Upper lobe of right lung (tissue), 1 donor: ENCODE results near the gene SIPA1L3. TPM values are rescaled to one million over a fixed set of nuclear protein-coding genes. Genes with fewer than 3 reads are reported as not detected.

ENCODE experiments used
- ATAC-seq: fragments of 200-7000 bp; cut with Tn5 transposase; one replicate; pipeline ENCODE4 v1.9.1; 2020; ENCODE audit warnings: mild to moderate bottlenecking, moderate library complexity
- DNase-seq: peaks from one replicate; pipeline ENCODE4 v3.0.0-alpha.2; 2020
- H3K27ac ChIP-seq: fragments of 200-600 bp; one replicate; pipeline ENCODE4 v1.8.0; 2022
- H3K27me3 ChIP-seq: fragments of 200-600 bp; one replicate; pipeline ENCODE4 v1.8.0; 2022; ENCODE audit warnings: mild to moderate bottlenecking
- H3K36me3 ChIP-seq: fragments of 200-600 bp; one replicate; pipeline ENCODE4 v1.8.0; 2022
- H3K4me1 ChIP-seq: fragments of 200-600 bp; one replicate; pipeline ENCODE4 v1.8.0; 2022
- H3K4me3 ChIP-seq: fragments of 200-600 bp; one replicate; pipeline ENCODE4 v1.8.0; 2022; ENCODE audit warnings: mild to moderate bottlenecking
- H3K9me3 ChIP-seq: fragments of 200-600 bp; one replicate; pipeline ENCODE4 v1.8.0; 2022
- intact Hi-C: fragments of 100-400 bp; cut with DNase I; formaldehyde crosslinking; loops from one replicate; pipeline ENCODE4 v1.11.0; 2022
- total RNA-seq: library from RNA; stranded (reverse); fragmentation: NEBNext Ultra II Directional; extraction: Animal tissue kit (Norgen Biotek cat#: 25700); gene quantifications from one replicate; pipeline ENCODE4 v1.2.1, GENCODE V29; 2021
- TF ChIP-seq, protein P1 (sequence below): fragments of 200-600 bp; IDR thresholded peaks from one replicate; pipeline ENCODE4 v1.8.0; 2022; ENCODE audit warnings: antibody characterized with exemption
- donor health status: DM: no; HTN: yes; CAD: no; lungs with severe emphysema.

The SIPA1L3 gene
- total RNA-seq, 1 donor from 2014 or later, result 66.3 TPM

DNA sequence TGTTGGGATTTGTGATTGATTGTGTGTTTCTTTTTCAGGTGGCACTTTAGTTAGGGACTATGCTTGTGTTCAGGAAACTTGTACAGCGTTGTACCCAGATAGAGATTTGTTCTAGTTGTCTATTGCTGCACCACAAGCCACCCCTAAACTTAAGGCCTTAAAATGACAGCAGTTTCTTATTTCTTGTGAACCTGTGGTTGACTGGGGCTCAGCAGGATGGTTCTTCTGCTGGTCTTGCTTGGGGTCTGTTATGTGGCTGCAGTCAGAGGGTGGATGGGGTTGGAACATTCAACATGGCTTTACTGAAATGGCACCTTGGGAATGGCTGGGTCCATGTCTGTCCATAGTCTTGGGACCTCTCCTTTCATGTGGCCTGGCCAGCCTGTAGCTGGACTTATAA, 28.3 kb downstream of the SIPA1L3 start:
- no peak overlapping the region for H3K4me3 ChIP-seq
- DNase-seq (no peak), ATAC-seq (no peak)
- intact Hi-C loops, result no loop called here
- H3K27me3 ChIP-seq, result no peaks in the 10 kb centered on the region
- H3K27ac ChIP-seq, result no peak overlapping the region
- peaks cover 13% of the 10 kb centered on the region for H3K4me1 ChIP-seq
- TF ChIP-seq, protein P1, sequence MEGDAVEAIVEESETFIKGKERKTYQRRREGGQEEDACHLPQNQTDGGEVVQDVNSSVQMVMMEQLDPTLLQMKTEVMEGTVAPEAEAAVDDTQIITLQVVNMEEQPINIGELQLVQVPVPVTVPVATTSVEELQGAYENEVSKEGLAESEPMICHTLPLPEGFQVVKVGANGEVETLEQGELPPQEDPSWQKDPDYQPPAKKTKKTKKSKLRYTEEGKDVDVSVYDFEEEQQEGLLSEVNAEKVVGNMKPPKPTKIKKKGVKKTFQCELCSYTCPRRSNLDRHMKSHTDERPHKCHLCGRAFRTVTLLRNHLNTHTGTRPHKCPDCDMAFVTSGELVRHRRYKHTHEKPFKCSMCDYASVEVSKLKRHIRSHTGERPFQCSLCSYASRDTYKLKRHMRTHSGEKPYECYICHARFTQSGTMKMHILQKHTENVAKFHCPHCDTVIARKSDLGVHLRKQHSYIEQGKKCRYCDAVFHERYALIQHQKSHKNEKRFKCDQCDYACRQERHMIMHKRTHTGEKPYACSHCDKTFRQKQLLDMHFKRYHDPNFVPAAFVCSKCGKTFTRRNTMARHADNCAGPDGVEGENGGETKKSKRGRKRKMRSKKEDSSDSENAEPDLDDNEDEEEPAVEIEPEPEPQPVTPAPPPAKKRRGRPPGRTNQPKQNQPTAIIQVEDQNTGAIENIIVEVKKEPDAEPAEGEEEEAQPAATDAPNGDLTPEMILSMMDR, result no peak
- no peaks in the 10 kb centered on the region for H3K36me3 ChIP-seq
- peaks cover 6% of the 10 kb centered on the region for H3K9me3 ChIP-seq

DNA sequence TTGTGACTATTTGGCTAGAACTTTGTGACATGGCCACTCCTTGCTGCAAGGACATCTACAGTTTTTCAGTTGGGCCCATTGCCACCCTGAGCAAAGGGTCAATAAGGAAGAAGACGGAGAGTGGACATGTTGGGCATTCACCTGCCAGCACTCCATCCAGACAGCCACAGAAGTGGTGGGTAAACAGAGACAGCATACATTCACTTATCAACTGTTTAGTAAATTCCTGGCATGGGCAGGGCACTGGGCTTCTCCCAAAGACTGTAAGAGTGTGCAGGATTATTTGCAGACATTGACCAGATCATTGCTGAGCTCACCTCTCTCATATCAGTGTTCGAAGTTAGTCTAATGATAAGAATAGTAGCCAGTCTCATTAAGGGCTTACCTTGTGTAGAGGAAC, 29.2 kb downstream of the SIPA1L3 start:
- Histone ChIP-seq H3K36me3 (no peaks in the 10 kb centered on the region), H3K9me3 (peaks cover 6% of the 10 kb centered on the region), H3K27ac (no peak overlapping the region), H3K4me3 (no peak overlapping the region), H3K27me3 (no peaks in the 10 kb centered on the region), H3K4me1 (peaks cover 13% of the 10 kb centered on the region)
- intact Hi-C loops, result no loop called here
- DNase-seq (no peak), ATAC-seq (peak; percentile 57)
- TF ChIP-seq, protein P1, result no peak

DNA sequence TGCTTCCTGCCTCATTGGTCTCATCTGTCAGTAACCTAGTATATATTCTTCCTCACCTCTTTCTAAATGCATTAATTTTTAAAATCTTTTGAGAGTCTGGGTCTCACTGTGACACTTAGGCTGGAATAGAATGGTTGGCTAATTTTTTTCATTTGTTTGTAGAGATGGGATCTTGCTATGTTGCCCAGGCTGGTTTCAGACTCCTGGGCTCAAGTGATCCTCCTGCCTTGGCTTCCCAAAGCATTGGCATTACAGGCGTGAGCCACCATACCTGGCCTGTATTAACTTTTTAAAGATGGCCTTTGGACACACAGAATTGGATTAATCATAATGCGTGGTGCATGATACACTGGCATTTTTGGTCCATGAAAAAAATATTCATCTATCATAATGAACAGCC, 29.9 kb downstream of the SIPA1L3 start:
- H3K27me3 ChIP-seq, result no peaks in the 10 kb centered on the region
- H3K4me3 ChIP-seq, result no peak overlapping the region
- intact Hi-C loops, result no loop called here
- peaks cover 6% of the 10 kb centered on the region for H3K9me3 ChIP-seq
- DNase-seq (no peak), ATAC-seq (no peak)
- TF ChIP-seq, protein P1, result no peak
- H3K27ac ChIP-seq, result no peak overlapping the region
- H3K4me1 ChIP-seq, result peaks cover 6% of the 10 kb centered on the region
- H3K36me3 ChIP-seq, result no peaks in the 10 kb centered on the region

DNA sequence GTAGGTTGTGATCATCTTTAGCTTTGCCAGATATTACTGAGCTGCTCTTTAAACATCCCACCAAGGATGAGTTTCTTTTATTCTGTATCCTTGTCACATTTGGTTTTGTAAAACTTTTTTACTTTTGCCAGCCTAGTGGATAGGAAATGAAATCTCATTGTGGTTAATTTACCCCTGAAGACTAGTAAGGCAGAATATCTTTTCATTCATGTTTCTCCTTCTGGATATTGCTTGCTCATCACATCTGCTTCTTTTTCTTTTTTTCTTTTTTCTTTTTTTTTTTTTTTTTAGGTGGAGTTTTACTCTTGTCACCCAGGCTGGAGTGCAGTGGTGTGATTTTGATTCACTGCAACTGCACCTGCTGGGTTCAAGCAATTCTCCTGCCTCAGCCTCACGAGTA, 31.3 kb downstream of the SIPA1L3 start:
- Histone ChIP-seq H3K4me3 (no peak overlapping the region), H3K27me3 (no peaks in the 10 kb centered on the region), H3K36me3 (no peaks in the 10 kb centered on the region), H3K27ac (no peak overlapping the region), H3K4me1 (peaks cover 3% of the 10 kb centered on the region), H3K9me3 (peaks cover 6% of the 10 kb centered on the region)
- no peak for DNase-seq
- TF ChIP-seq, protein P1, result no peak
- intact Hi-C loops, result no loop called here
- ATAC-seq, result no peak

DNA sequence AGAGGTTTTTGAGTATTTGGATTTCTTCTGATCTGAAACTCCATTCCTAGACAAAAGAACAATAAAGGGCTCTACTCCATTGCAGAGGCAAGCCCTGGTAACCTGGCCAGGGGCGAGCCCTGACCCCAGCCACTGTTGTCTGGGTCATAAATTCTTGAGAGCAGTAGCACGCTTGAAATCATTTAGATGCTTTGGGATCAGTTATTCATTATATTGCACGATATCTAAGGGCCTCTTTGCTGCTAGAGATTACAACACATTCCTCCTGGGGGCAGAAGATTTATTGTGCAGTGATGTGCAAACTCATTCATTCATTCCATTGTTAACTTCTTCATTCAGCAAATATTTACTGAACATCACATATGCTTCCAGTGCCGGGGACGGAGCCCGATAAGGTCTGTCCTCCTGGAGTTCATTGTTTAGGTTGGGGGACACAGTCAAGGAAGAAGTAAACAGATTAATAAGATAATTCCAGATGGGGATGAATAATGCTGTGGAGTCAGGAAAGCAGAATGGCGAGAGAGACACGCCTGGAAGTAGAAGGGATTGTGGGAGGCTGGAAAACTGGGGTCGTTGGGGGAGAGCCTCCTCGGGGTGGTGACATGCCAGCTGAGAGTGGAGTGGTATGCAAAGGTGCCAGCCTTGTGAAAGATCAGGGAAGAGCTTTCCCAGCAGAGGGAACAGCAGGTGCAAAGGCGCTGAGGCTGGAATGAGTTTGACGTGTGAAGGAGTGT, 34.9 kb downstream of the SIPA1L3 start:
- Histone ChIP-seq H3K27ac (no peak overlapping the region), H3K27me3 (no peaks in the 10 kb centered on the region), H3K4me1 (peaks cover 3% of the 10 kb centered on the region), H3K4me3 (no peak overlapping the region), H3K9me3 (no peaks in the 10 kb centered on the region), H3K36me3 (no peaks in the 10 kb centered on the region)
- ATAC-seq, result no peak
- TF ChIP-seq, protein P1, result no peak
- intact Hi-C loops, result no loop called here
- DNase-seq, result peak; percentile 9
